C4-2B (cell line): Measurements from ENCODE around the gene MYH15.

Source experiments
- H3K27ac ChIP-seq: fragments of 450-650 bp; 2 replicates; pipeline ENCODE4 v1.5.1; 2017
- ZFX ChIP-seq: fragments of 450-650 bp; IDR thresholded peaks from 2 replicates; pipeline ENCODE4 v1.6.1; 2017
- TF ChIP-seq, protein P1 (sequence below): fragments of 450-650 bp; conservative IDR thresholded peaks from 2 replicates; pipeline ENCODE4 v1.5.1; 2017; ENCODE audit warnings: mild to moderate bottlenecking

The MYH15 gene

DNA sequence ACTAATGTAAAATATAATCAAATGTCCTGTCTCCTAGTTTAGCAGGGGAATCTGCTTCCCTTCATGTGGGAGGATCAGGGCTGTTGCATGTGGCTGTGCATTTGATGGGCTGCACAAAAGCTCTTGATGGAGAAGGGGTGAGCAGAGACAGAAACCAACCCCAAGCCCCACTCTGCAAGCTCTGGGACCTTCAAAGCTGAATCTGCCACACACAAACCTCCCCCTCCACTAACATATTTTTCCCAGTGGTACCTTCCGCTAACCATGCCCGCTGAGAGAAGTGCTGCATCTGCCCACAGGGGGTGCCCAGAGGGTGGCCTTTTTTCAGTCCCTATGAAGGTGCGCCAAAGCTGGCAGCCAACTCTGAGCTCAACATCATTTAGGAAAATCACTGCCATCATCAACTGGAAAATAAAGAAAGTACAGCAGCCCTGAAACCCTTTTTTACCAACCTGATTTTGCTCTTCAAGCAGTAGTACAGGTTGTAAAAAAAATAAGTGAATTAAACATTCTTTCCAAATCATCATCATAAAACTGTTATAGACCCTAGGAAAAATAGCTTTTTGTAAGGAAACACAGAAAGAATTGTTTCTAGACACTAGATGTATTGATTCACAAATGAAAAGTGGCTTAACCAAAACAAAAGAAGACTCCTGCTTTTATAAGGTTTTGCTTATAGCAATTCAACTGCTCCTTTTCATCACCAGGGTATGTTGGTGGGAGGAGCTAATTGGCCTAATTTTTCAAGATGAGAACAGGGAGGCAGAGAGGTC, 117.1 kb downstream of the MYH15 start:
- TF ChIP-seq, protein P1, sequence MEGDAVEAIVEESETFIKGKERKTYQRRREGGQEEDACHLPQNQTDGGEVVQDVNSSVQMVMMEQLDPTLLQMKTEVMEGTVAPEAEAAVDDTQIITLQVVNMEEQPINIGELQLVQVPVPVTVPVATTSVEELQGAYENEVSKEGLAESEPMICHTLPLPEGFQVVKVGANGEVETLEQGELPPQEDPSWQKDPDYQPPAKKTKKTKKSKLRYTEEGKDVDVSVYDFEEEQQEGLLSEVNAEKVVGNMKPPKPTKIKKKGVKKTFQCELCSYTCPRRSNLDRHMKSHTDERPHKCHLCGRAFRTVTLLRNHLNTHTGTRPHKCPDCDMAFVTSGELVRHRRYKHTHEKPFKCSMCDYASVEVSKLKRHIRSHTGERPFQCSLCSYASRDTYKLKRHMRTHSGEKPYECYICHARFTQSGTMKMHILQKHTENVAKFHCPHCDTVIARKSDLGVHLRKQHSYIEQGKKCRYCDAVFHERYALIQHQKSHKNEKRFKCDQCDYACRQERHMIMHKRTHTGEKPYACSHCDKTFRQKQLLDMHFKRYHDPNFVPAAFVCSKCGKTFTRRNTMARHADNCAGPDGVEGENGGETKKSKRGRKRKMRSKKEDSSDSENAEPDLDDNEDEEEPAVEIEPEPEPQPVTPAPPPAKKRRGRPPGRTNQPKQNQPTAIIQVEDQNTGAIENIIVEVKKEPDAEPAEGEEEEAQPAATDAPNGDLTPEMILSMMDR: no peak
- H3K27ac ChIP-seq: no peak overlapping the region

DNA sequence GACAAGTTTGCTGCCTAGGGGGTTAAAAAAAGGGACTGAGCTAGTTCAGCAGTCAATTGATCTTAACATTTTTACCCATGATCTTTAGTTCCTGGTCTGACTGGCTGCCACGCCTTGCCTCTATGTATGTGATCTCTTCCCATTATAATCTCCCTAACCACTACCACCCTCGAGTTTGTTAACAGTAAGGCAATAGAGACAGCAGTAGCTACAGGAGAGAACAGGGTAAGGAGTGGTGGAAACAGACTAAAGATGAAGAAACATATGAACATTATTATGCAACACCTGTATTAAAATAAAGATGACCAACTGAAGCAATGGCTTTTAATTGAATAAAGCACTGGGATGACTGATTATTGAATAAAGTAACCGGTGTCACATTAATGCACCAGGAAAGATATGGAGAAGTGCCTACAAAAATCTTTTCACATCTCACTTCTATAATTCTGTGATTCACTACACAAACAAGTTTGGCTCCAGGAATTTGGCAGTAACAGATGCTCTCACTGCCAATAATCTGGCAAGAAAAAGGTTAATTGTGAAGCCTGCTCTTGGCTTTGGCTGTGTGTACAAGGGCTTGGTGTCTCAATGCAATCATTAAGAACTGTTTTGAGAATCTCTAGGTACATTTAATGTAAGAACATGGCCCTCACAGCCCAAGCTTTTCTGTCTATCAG, 118.3 kb downstream of the MYH15 start:
- TF ChIP-seq, protein P1: no peak
- no peak for TF ChIP-seq ZFX
- peak overlapping the region; percentile 34; the same call in 1 of the 2 replicates for H3K27ac ChIP-seq

DNA sequence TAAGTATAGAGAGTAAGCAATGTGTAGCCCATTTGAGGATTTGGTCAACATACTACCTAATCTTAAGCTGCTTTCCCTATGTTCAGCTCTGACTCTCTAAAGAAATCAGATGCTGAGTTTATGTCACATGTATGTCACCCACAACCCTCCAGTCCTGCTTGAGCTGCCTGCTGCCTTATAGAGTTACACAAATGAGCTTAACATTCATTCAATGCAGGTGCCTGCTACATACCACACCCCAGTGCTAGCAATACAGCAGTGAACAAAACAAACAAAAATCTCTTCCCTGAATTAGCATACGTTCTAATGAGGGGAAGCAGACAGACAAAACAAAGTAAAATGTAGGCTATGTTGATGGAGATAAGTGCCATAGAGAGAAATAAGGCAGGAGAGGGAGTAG, 121.0 kb downstream of the MYH15 start:
- no peak for TF ChIP-seq ZFX
- TF ChIP-seq, protein P1: no peak
- no peak overlapping the region for H3K27ac ChIP-seq

DNA sequence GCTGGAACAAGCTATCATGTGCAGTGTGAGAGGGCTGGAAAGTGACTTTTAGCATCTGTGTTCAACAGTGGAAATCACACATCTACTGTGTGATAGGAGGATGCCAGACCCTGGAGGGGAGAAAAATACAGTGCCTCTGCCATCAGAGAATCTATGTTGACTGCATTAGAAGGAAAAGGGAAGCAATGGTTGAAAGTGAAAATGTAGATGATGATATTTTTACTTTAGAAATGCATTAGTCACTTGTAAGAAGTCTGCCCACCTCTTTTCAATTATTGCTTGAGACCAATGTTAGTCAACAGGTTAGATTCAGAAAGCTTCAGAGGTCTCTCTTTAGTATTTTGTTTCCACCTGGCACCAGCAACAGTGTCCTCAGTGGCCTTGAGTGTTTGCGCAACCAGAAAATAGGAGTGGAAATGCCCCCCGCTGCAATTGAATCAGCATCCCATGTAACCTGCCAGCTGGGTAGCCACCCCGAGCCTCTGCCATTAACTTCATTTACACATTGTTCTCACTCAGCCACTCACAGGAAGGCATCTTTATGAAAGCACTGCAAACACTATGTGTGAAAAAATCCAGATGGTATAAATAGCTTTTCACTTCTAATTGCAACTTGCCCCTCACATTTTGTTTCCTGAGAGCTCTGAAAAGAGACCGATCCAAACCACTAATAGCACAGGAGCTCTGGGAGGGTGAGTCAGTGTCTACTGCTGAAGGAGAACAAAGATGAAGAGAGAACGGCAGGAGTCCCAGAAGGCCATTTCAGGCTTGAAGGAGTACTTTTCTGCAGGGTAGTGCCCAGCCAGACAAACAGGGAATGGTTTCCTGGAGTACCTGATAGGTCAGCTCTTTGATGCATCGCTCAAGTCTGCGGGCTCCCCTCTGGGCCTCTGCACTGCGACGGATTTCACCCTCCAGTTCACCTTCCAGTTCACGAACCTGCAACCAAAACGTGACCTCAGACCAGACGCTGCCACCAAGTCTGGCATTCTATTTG, 122.0 kb downstream of the MYH15 start:
- no peak overlapping the region for H3K27ac ChIP-seq
- no peak for TF ChIP-seq ZFX
- TF ChIP-seq, protein P1: no peak

DNA sequence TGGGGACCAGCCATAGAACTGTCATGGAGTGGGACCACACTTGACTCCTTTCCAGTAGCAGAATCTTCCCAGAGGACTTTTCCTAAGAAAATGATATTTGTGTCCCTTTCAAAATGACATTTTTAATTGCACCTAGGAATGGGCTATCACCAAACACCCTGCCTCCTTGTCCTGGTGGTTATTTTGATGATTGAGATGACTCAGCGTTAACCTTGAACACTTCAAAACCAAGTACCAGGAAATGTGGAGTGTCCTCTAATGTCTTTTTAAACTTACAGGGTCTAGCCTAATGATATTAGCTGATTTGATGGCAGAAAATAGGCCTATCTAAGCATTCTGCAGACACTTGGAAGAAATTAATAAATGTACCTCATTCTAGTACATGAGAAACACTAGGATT, 123.3 kb downstream of the MYH15 start:
- TF ChIP-seq, protein P1: no peak
- no peak for TF ChIP-seq ZFX
- H3K27ac ChIP-seq: no peak overlapping the region

DNA sequence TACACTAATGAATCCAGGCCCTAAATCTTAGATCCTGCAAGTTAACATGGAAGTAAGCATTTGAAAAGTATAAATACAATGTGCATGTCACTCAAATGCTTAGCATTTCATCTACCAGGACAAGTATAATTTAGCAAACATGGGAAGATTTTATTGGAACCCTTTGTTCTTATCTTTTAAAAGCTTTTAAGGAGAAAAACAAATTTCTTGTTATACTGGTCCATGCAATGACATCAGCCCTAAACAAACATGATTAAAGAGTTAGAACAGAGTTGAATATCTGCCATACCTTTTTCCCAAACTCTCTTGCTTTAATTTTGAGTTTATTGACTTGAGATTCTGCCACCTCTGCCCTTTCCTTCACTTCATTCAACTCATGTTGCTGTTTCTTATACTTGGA, 127.1 kb downstream of the MYH15 start:
- no peak for TF ChIP-seq ZFX
- TF ChIP-seq, protein P1: no peak
- H3K27ac ChIP-seq: no peak overlapping the region
